Adrenal gland (tissue), 5 donors: Measurements from ENCODE around the gene ERC1.

Experiments
- CTCF ChIP-seq, 6 experiments: fragments of 450-650 bp in 4 of 6; fragments of 200-600 bp in 2 of 6; sonication (generic) in 1 of 6; IDR thresholded peaks; 1 replicate in 5 of 6; 2 replicates in 1 of 6; pipeline versions ENCODE4 v1.5.1 to v1.8.0; 2016 to 2021; ENCODE audit warnings: antibody characterized with exemption in 6 of 6, mild to moderate bottlenecking in 2 of 6, moderate library complexity in 1 of 6
- POLR2A ChIP-seq, 2 donors: fragments of 450-650 bp; IDR thresholded peaks; one replicate each; pipeline ENCODE4 v1.6.1; 2017; ENCODE audit warnings: antibody characterized with exemption in 2 of 2, mild to moderate bottlenecking in 2 of 2, moderate library complexity in 1 of 2
- donor health status: DM: no; HTN: no; CAD: no.

GRCh38 chr12:1083151-1083888, 92.3 kb downstream of the ERC1 start:
- TF ChIP-seq CTCF (IDR thresholded peaks at IDR 0.05) (no peak), POLR2A (IDR thresholded peaks at IDR 0.05) (no peak)
